T-cell (primary cell): ENCODE data around the gene DDIT3. TPM values are rescaled to one million over a fixed set of nuclear protein-coding genes. Genes with fewer than 3 reads are reported as not detected.
A peak's percentile ranks its signal among the peaks of the same experiment; 100 is the strongest.

ENCODE experiments used
- ATAC-seq, 4 experiments: fragments of 200-7000 bp in 3 of 4; fragments of 150-1000 bp in 1 of 4; cut with Tn5 transposase; replicated peaks in 1 of 4; 1 replicate in 3 of 4; 2 replicates in 1 of 4; pipeline ENCODE4 v1.10.0; 2021; ENCODE audit warnings: moderate library complexity in 3 of 4, mild to moderate bottlenecking in 2 of 4, moderate number of reproducible peaks in 1 of 4
- CTCF ChIA-PET, 2 donors: fragments of 300-600 bp; sonication (Branson Sonifier 250); formaldehyde crosslinking; loops; one replicate each; lab custom pipeline; 2022; ENCODE audit warnings: antibody characterized with exemption in 2 of 2; lab: Charles Lee
- POLR2A ChIA-PET, 2 donors: fragments of 300-600 bp; sonication (Branson Sonifier 250); formaldehyde crosslinking; loops; one replicate each; lab custom pipeline; 2022; ENCODE audit warnings: antibody characterized with exemption in 2 of 2; lab: Charles Lee
- DNase-seq, 35 experiments: peaks; one replicate each; pipeline versions ENCODE4 v3.0.0 to v3.0.0-alpha.2; 2013 to 2023
- H3K27ac ChIP-seq: one replicate; pipeline ENCODE4 v1.5.1; 2013; ENCODE audit warnings: low read length
- H3K27me3 ChIP-seq, 2 experiments: replicated peaks in 1 of 2; 1 replicate in 1 of 2; 2 replicates in 1 of 2; pipeline versions ENCODE4 v1.6.1 to v1.7.0; 2013; ENCODE audit warnings: low read length in 1 of 2, mixed read lengths in 1 of 2; ENCODE audit not compliant: control insufficient read depth in 2 of 2, insufficient read depth in 2 of 2; ENCODE audit errors: extremely low read depth in 1 of 2
- H3K36me3 ChIP-seq, 2 donors: 1 replicate in 1 of 2; 2 replicates in 1 of 2; pipeline versions ENCODE4 v1.6.1 to v1.7.0; 2013; ENCODE audit warnings: low read length in 1 of 2; ENCODE audit not compliant: control insufficient read depth in 2 of 2, insufficient read depth in 1 of 2; ENCODE audit errors: extremely low read depth in 1 of 2
- H3K4me1 ChIP-seq, 2 experiments: 1 replicate in 1 of 2; 2 replicates in 1 of 2; pipeline versions ENCODE4 v1.6.1 to v1.7.0; 2013; ENCODE audit warnings: low read length in 2 of 2, mixed read lengths in 1 of 2; ENCODE audit not compliant: insufficient read depth in 2 of 2, control insufficient read depth in 1 of 2; ENCODE audit errors: extremely low read depth in 1 of 2
- H3K4me3 ChIP-seq, 2 donors: 1 replicate in 1 of 2; 2 replicates in 1 of 2; pipeline versions ENCODE4 v1.5.1 to v1.7.0; 2013; ENCODE audit warnings: mild to moderate bottlenecking in 2 of 2, low read length in 1 of 2, moderate library complexity in 1 of 2; ENCODE audit not compliant: control insufficient read depth in 1 of 2; ENCODE audit errors: extremely low read depth in 1 of 2
- H3K9me3 ChIP-seq: 2 replicates; pipeline ENCODE4 v1.7.0; 2013
- H3K27ac Mint-ChIP-seq, 2 donors: one replicate each; pipeline ENCODE4 v1.8.0; 2020 to 2021; ENCODE audit warnings: mild to moderate bottlenecking in 2 of 2, mixed read lengths in 2 of 2
- H3K27me3 Mint-ChIP-seq, 2 donors: one replicate each; pipeline ENCODE4 v1.8.0; 2021 to 2022; ENCODE audit warnings: mixed read lengths in 2 of 2
- H3K36me3 Mint-ChIP-seq: one replicate; pipeline ENCODE4 v1.8.0; 2021; ENCODE audit warnings: mixed read lengths
- H3K4me1 Mint-ChIP-seq, 3 donors: one replicate each; pipeline ENCODE4 v1.8.0; 2020 to 2022; ENCODE audit warnings: mixed read lengths in 3 of 3, mild to moderate bottlenecking in 1 of 3
- H3K4me3 Mint-ChIP-seq, 3 donors: one replicate each; pipeline ENCODE4 v1.8.0; 2020 to 2022; ENCODE audit warnings: mild to moderate bottlenecking in 3 of 3, mixed read lengths in 3 of 3, moderate library complexity in 3 of 3
- H3K9me3 Mint-ChIP-seq, 3 donors: one replicate each; pipeline ENCODE4 v1.8.0; 2020 to 2022; ENCODE audit warnings: mixed read lengths in 3 of 3
- WGBS: methylation state at CpG from one replicate; pipeline ENCODE4 v1.1.5; 2013; ENCODE audit warnings: missing lambda C conversion rate; ENCODE audit not compliant: insufficient coverage; 5-methylcytosine and 5-hydroxymethylcytosine counted together
- total RNA-seq, 35 experiments: library from RNA in 6 of 35; stranded (reverse) in 6 of 35; fragments of 120-200 nt in 1 of 35; gene quantifications; one replicate each; pipeline versions ENCODE4 v1.2.1 to v1.2.4 and lab custom pipeline; 2013 to 2026

DDIT3 gene
- total RNA-seq, 5 donors from 2014 or later (not counting 1 experiment from before 2014, with no cell fraction given): 34.5 to 93.5 (median 40.7) TPM

GRCh38 chr12:57517187-57517586 is 3.1 kb downstream of the DDIT3 start:
- no peaks in the 10 kb centered on the region for H3K27me3 Mint-ChIP-seq
- H3K27ac ChIP-seq: no peak overlapping the region
- ATAC-seq: no peak
- peak overlapping the region in 2 of 3 donors; percentile 11 to 29 for H3K4me3 Mint-ChIP-seq
- H3K9me3 Mint-ChIP-seq: no peaks in the 10 kb centered on the region
- POLR2A ChIA-PET: interaction anchor here (1.1 to 1.9 kb wide), 3 partner anchors 37 to 45 kb away, joined by 3 to 7 read pairs (median 6); partner anchors contain the start of gene ARHGAP9 (in 1 of the 2)
- no peak overlapping the region for H3K4me3 ChIP-seq
- peak overlapping the region in 1 of 2 donors; percentile 99 for H3K27ac Mint-ChIP-seq
- DNase-seq: no peak
- peaks cover 33 to 43% (median 38%) of the 10 kb centered on the region in 3 donors for H3K4me1 Mint-ChIP-seq
- peaks cover 5 to 52% of the 10 kb centered on the region in 2 donors for H3K36me3 ChIP-seq
- peaks cover 56% of the 10 kb centered on the region for H3K36me3 Mint-ChIP-seq
- 67% methylated on average over 1 of the region's 1 CpG for WGBS
- H3K9me3 ChIP-seq: no peaks in the 10 kb centered on the region
- peaks cover 16 to 36% of the 10 kb centered on the region in 2 experiments for H3K4me1 ChIP-seq
- H3K27me3 ChIP-seq: no peaks in the 10 kb centered on the region
- CTCF ChIA-PET: interaction anchor here (0.6 to 1.2 kb wide), 3 partner anchors 53 to 137 kb away, joined by 3 to 4 read pairs (median 3); no protein-coding TSS in a partner anchor

GRCh38 chr12:57516617-57517153 is 3.6 kb downstream of the DDIT3 start:
- Histone ChIP-seq H3K4me1 (peaks cover 12 to 31% of the 10 kb centered on the region in 2 experiments), H3K27me3 (no peaks in the 10 kb centered on the region), H3K27ac (no peak overlapping the region), H3K4me3 (no peak overlapping the region), H3K36me3 (peaks cover 5 to 57% of the 10 kb centered on the region in 2 donors), H3K9me3 (no peaks in the 10 kb centered on the region)
- no peak for DNase-seq
- POLR2A ChIA-PET: interaction anchor here (0.9 to 1.9 kb wide), 3 partner anchors 36 to 39 kb away, joined by 6 to 7 read pairs (median 6); partner anchors contain the start of gene ARHGAP9 (in 1 of the 2)
- peak overlapping the region in 1 of 2 donors; percentile 99 for H3K27ac Mint-ChIP-seq
- no peak for ATAC-seq
- H3K9me3 Mint-ChIP-seq: no peaks in the 10 kb centered on the region
- CTCF ChIA-PET: interaction anchor here in 1 of 2 donors (0.6 to 0.7 kb wide), 2 partner anchors 53 to 137 kb away, joined by 3 to 4 read pairs; no protein-coding TSS in a partner anchor
- peaks cover 28 to 38% (median 33%) of the 10 kb centered on the region in 3 donors for H3K4me1 Mint-ChIP-seq
- peaks cover 61% of the 10 kb centered on the region for H3K36me3 Mint-ChIP-seq
- H3K27me3 Mint-ChIP-seq: no peaks in the 10 kb centered on the region
- no peak overlapping the region for H3K4me3 Mint-ChIP-seq
- 95% methylated on average over 7 of the region's 11 CpGs for WGBS

DNA sequence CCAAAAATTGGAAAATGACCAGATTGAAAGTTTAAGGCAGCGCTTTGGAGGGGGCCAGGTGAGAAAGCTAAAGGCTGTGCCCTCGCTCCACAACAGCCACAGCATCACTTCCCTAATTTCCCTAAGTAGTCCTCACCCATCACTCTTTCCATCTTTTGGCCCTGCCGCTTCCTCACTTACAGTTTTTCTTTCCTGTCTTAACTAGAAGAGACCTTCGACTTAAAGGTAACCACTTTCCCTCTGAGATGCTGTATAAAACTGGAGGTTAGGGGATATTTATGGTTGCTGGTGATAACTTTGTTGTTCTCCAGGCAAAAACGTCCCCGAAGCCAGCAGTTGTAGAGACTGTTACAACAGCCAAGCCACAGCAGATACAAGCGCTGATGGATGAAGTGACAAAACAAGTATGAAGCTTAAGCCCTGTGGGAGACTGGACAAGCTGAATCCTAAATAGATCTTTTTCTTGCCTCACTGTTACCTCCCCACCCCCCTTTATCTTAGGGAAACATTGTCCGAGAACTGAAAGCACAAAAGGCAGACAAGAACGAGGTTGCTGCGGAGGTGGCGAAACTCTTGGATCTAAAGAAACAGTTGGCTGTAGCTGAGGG is 4.3 kb downstream of the DDIT3 start:
- Mint-ChIP-seq H3K27ac (peak overlapping the region in 1 of 2 donors; percentile 46), H3K36me3 (peaks cover 65% of the 10 kb centered on the region), H3K4me3 (no peak overlapping the region), H3K9me3 (no peaks in the 10 kb centered on the region), H3K27me3 (no peaks in the 10 kb centered on the region), H3K4me1 (peaks cover 24 to 32% (median 26%) of the 10 kb centered on the region in 3 donors)
- H3K9me3 ChIP-seq: no peaks in the 10 kb centered on the region
- CTCF ChIA-PET: interaction anchor here in 1 of 2 donors (0.6 to 0.9 kb wide), 2 partner anchors 57 to 69 kb away, joined by 4 to 5 read pairs; no protein-coding TSS in a partner anchor
- peaks cover 7 to 64% of the 10 kb centered on the region in 2 donors for H3K36me3 ChIP-seq
- POLR2A ChIA-PET: interaction anchor here (0.9 to 1.9 kb wide), 2 partner anchors 36 kb away, joined by 6 to 7 read pairs; partner anchors contain the start of gene ARHGAP9 (in 1 of the 2)
- DNase-seq: no peak
- no peak overlapping the region for H3K4me3 ChIP-seq
- peaks cover 7 to 24% of the 10 kb centered on the region in 2 experiments for H3K4me1 ChIP-seq
- H3K27ac ChIP-seq: no peak overlapping the region
- WGBS: 100% methylated on average over 1 of the region's 11 CpGs
- no peak for ATAC-seq
- H3K27me3 ChIP-seq: no peaks in the 10 kb centered on the region

- H3K27ac Mint-ChIP-seq: no peak overlapping the region
- H3K4me3 ChIP-seq: no peak overlapping the region
- peaks cover 65% of the 10 kb centered on the region for H3K36me3 Mint-ChIP-seq
- WGBS: no CpG with 5 or more reads among the region's 3 CpGs
- no peak overlapping the region for H3K27ac ChIP-seq
- CTCF ChIA-PET: interaction anchor here in 1 of 2 donors (0.6 to 0.9 kb wide), 2 partner anchors 56 to 70 kb away, joined by 4 to 5 read pairs; no protein-coding TSS in a partner anchor
- H3K4me1 Mint-ChIP-seq: peaks cover 24 to 27% (median 24%) of the 10 kb centered on the region in 3 donors
- peaks cover 7 to 69% of the 10 kb centered on the region in 2 donors for H3K36me3 ChIP-seq
- H3K27me3 Mint-ChIP-seq: no peaks in the 10 kb centered on the region
- ATAC-seq (no peak), DNase-seq (no peak)
- peaks cover 7 to 21% of the 10 kb centered on the region in 2 experiments for H3K4me1 ChIP-seq
- POLR2A ChIA-PET: interaction anchor here in 1 of 2 donors (1.1 kb wide), 1 partner anchor 34 kb away, joined by 5 read pairs; no protein-coding TSS in a partner anchor
- no peaks in the 10 kb centered on the region for H3K9me3 Mint-ChIP-seq
- no peaks in the 10 kb centered on the region for H3K27me3 ChIP-seq
- H3K4me3 Mint-ChIP-seq: no peak overlapping the region
- no peaks in the 10 kb centered on the region for H3K9me3 ChIP-seq
Observed at GRCh38 chr12:57515408-57515933, 4.8 kb downstream of the DDIT3 start.

GRCh38 chr12:57514720-57515407 is 5.5 kb downstream of the DDIT3 start:
- ATAC-seq: no peak

More at GRCh38 chr12:57514720-57515407, 5.5 kb downstream of the DDIT3 start:
- ChIA-PET POLR2A (interaction anchor here in 1 of 2 donors (1.1 kb wide), 1 partner anchor 33 kb away, joined by 5 read pairs; no protein-coding TSS in a partner anchor), CTCF (interaction anchor here in 1 of 2 donors (0.9 kb wide), 1 partner anchor 56 kb away, joined by 4 read pairs; no protein-coding TSS in a partner anchor)
- Histone ChIP-seq H3K9me3 (no peaks in the 10 kb centered on the region), H3K4me3 (no peak overlapping the region), H3K27ac (no peak overlapping the region), H3K4me1 (peaks cover 7 to 17% of the 10 kb centered on the region in 2 experiments), H3K27me3 (no peaks in the 10 kb centered on the region), H3K36me3 (peaks cover 7 to 74% of the 10 kb centered on the region in 2 donors)
- Mint-ChIP-seq H3K36me3 (peaks cover 65% of the 10 kb centered on the region), H3K4me3 (no peak overlapping the region), H3K9me3 (no peaks in the 10 kb centered on the region), H3K27ac (no peak overlapping the region), H3K4me1 (peaks cover 24% of the 10 kb centered on the region in 3 donors), H3K27me3 (no peaks in the 10 kb centered on the region)
- WGBS: 89% methylated on average over 4 of the region's 9 CpGs
- no peak for DNase-seq
